IMR-90 (cell line): Measurements from ENCODE around the gene TUBGCP6. TPM values are rescaled to one million over a fixed set of nuclear protein-coding genes. Genes with fewer than 3 reads are reported as not detected.

ENCODE experiments used
- ATAC-seq: fragments of 200-7000 bp; cut with Tn5 transposase; 2 replicates; pipeline ENCODE4 v1.9.1; 2020; ENCODE audit warnings: low read depth, mild to moderate bottlenecking, moderate library complexity
- BruUV-seq: library from RNA; stranded (reverse); fragments of 400-500 nt; replicated peaks from 2 replicates; lab custom pipeline; 2021; lab: Mats Ljungman, UMichigan
- CTCF ChIA-PET: fragments of 300-600 bp; formaldehyde crosslinking; extraction: SDS; loops from one replicate; lab custom pipeline; 2021; ENCODE audit warnings: antibody characterized with exemption; lab: Yijun Ruan, JAX
- POLR2A ChIA-PET: fragments of 300-600 bp; sonication (Branson Sonifier 250); formaldehyde crosslinking; loops from one replicate; lab custom pipeline; 2022; ENCODE audit warnings: antibody characterized with exemption; ENCODE audit not compliant: unreplicated experiment; lab: Charles Lee
- DNase-seq: peaks from one replicate; pipeline ENCODE4 v3.0.0; 2013
- H2AFZ ChIP-seq: replicated peaks from 2 replicates; pipeline ENCODE3; 2013; ENCODE audit warnings: low read length, mild to moderate bottlenecking; ENCODE audit not compliant: poor library complexity
- H2AK5ac ChIP-seq: 2 replicates; pipeline ENCODE4 v1.6.1; 2013; ENCODE audit warnings: low read depth, low read length, inconsistent platforms
- H2AK9ac ChIP-seq: replicated peaks from 2 replicates; pipeline ENCODE3; 2013; ENCODE audit warnings: mild to moderate bottlenecking, low read depth, low read length, moderate library complexity; ENCODE audit not compliant: poor library complexity
- H2BK120ac ChIP-seq: 2 replicates; pipeline ENCODE4 v1.6.1; 2013; ENCODE audit warnings: low read depth, low read length, inconsistent platforms
- H2BK15ac ChIP-seq: 3 replicates; pipeline ENCODE4 v1.6.1; 2013; ENCODE audit warnings: low read depth, low read length, inconsistent platforms
- H2BK20ac ChIP-seq: 2 replicates; pipeline ENCODE4 v1.6.1; 2013; ENCODE audit warnings: low read depth, mild to moderate bottlenecking, inconsistent platforms, low read length, moderate library complexity
- H2BK5ac ChIP-seq: 2 replicates; pipeline ENCODE4 v1.6.1; 2013; ENCODE audit warnings: mild to moderate bottlenecking, low read depth, low read length, inconsistent platforms; ENCODE audit not compliant: poor library complexity, severe bottlenecking
- H3K14ac ChIP-seq: replicated peaks from 2 replicates; pipeline ENCODE4 v1.6.1; 2013; ENCODE audit warnings: low read depth, low read length, inconsistent platforms
- H3K18ac ChIP-seq: 2 replicates; pipeline ENCODE4 v1.6.1; 2013; ENCODE audit warnings: low read depth, low read length, control low read depth
- H3K23ac ChIP-seq: 2 replicates; pipeline ENCODE4 v1.6.1; 2013; ENCODE audit warnings: low read depth, low read length, inconsistent platforms
- H3K27ac ChIP-seq: 2 replicates; pipeline ENCODE4 v1.5.1; 2013; ENCODE audit warnings: mild to moderate bottlenecking, control low read depth, low read length; ENCODE audit not compliant: insufficient read depth
- H3K27me3 ChIP-seq: 2 replicates; pipeline ENCODE4 v1.6.1; 2013; ENCODE audit warnings: low read length; ENCODE audit not compliant: control insufficient read depth, insufficient read depth
- H3K36me3 ChIP-seq: 2 replicates; pipeline ENCODE4 v1.6.1; 2013; ENCODE audit warnings: low read length, mixed read lengths; ENCODE audit not compliant: control insufficient read depth, insufficient read depth
- H3K4ac ChIP-seq: 2 replicates; pipeline ENCODE4 v1.6.1; 2013; ENCODE audit warnings: low read depth, low read length, inconsistent platforms
- H3K4me1 ChIP-seq: 2 replicates; pipeline ENCODE4 v1.6.1; 2013; ENCODE audit warnings: low read length, mixed read lengths; ENCODE audit not compliant: control insufficient read depth, insufficient read depth
- H3K4me2 ChIP-seq: 2 replicates; pipeline ENCODE4 v1.6.1; 2013; ENCODE audit warnings: low read depth, mild to moderate bottlenecking, control low read depth, low read length, moderate library complexity
- H3K4me3 ChIP-seq: 2 replicates; pipeline ENCODE4 v1.5.1; 2013; ENCODE audit warnings: low read depth, mild to moderate bottlenecking, control low read depth, low read length, moderate library complexity; ENCODE audit not compliant: insufficient read depth
- H3K56ac ChIP-seq: 2 replicates; pipeline ENCODE4 v1.6.1; 2013; ENCODE audit warnings: low read length, inconsistent platforms; ENCODE audit not compliant: insufficient read depth; ENCODE audit errors: extremely low read depth
- H3K79me1 ChIP-seq, 2 experiments: 2 replicates each; pipeline ENCODE4 v1.6.1; 2013; ENCODE audit warnings: low read length in 2 of 2, inconsistent platforms in 1 of 2, low read depth in 1 of 2
- H3K9ac ChIP-seq: 2 replicates; pipeline ENCODE4 v1.6.1; 2013; ENCODE audit warnings: low read depth, low read length, control low read depth
- H3K9me1 ChIP-seq: 2 replicates; pipeline ENCODE4 v1.6.1; 2013; ENCODE audit warnings: low read length, inconsistent platforms; ENCODE audit not compliant: insufficient read depth
- H3K9me3 ChIP-seq: 2 replicates; pipeline ENCODE4 v1.6.1; 2013; ENCODE audit warnings: low read length; ENCODE audit not compliant: control insufficient read depth, insufficient read depth
- H4K20me1 ChIP-seq: 2 replicates; pipeline ENCODE4 v1.6.1; 2013; ENCODE audit warnings: low read length, inconsistent platforms; ENCODE audit not compliant: insufficient read depth
- H4K5ac ChIP-seq: 2 replicates; pipeline ENCODE4 v1.6.1; 2013; ENCODE audit warnings: mild to moderate bottlenecking, low read depth, low read length, control low read depth
- H4K8ac ChIP-seq, 2 experiments: 2 replicates each; pipeline ENCODE4 v1.6.1; 2013; ENCODE audit warnings: low read depth in 2 of 2, low read length in 2 of 2, control low read depth in 1 of 2, inconsistent platforms in 1 of 2
- H4K91ac ChIP-seq: 2 replicates; pipeline ENCODE4 v1.6.1; 2013; ENCODE audit warnings: low read depth, low read length, inconsistent platforms; ENCODE audit not compliant: insufficient read depth
- FOS ChIP-seq: fragments of 150-350 bp; IDR thresholded peaks from 2 replicates; pipeline ENCODE4 v1.6.1; 2016; ENCODE audit warnings: low read depth, low read length
- MAZ ChIP-seq: IDR thresholded peaks from 2 replicates; pipeline ENCODE4 v1.6.1; 2012; ENCODE audit warnings: low read depth, mild to moderate bottlenecking, low read length, improper control_type of control experiment, moderate library complexity, borderline replicate concordance
- SMC3 ChIP-seq: fragments of 150-350 bp; IDR thresholded peaks from 2 replicates; pipeline ENCODE4 v1.6.1; 2016; ENCODE audit warnings: low read depth, mild to moderate bottlenecking, antibody characterized with exemption, low read length, moderate library complexity
- WGBS, 2 experiments: methylation state at CpG; one replicate each; pipeline versions ENCODE4 v1.1.5 to v1.1.7; 2013; ENCODE audit warnings: missing lambda C conversion rate in 2 of 2; ENCODE audit not compliant: insufficient read length in 1 of 2; ENCODE audit errors: extremely low coverage in 2 of 2; 5-methylcytosine and 5-hydroxymethylcytosine counted together
- dilution Hi-C: fragments of 300-500 bp; cut with HindIII; formaldehyde crosslinking; loops from one replicate; pipeline ENCODE4 v1.14.3; 2018; ENCODE audit warnings: low sequenced_read_pairs; ENCODE audit not compliant: unreplicated experiment
- in situ Hi-C: fragments of 300-500 bp; cut with MboI; formaldehyde crosslinking; loops from 3 replicates; pipeline ENCODE4 v1.14.3; 2019; ENCODE audit warnings: low sequenced_read_pairs, inconsistent platforms, mixed read lengths
- intact Hi-C: fragments of 100-400 bp; cut with micrococcal nuclease; formaldehyde crosslinking; loops from 2 replicates; pipeline ENCODE4 v1.10.0; 2022
- polyA plus RNA-seq, 3 experiments: library from polyadenylated mRNA; depleted of rRNA; stranded (reverse); fragments of >200 nt; gene quantifications; 2 replicates each; pipeline ENCODE4 v1.2.3, GENCODE V29; 2012; ENCODE audit warnings: low replicate concordance in 1 of 3
- total RNA-seq: library from RNA; depleted of rRNA; stranded (reverse); fragments of >200 nt; gene quantifications from 2 replicates; pipeline ENCODE4 v1.2.3, GENCODE V29; 2012

Gene TUBGCP6
- total and polyA plus RNA-seq, 2 of the 4 experiments (the other 2 are of a cell fraction): 10.8 to 28.6 TPM

DNA sequence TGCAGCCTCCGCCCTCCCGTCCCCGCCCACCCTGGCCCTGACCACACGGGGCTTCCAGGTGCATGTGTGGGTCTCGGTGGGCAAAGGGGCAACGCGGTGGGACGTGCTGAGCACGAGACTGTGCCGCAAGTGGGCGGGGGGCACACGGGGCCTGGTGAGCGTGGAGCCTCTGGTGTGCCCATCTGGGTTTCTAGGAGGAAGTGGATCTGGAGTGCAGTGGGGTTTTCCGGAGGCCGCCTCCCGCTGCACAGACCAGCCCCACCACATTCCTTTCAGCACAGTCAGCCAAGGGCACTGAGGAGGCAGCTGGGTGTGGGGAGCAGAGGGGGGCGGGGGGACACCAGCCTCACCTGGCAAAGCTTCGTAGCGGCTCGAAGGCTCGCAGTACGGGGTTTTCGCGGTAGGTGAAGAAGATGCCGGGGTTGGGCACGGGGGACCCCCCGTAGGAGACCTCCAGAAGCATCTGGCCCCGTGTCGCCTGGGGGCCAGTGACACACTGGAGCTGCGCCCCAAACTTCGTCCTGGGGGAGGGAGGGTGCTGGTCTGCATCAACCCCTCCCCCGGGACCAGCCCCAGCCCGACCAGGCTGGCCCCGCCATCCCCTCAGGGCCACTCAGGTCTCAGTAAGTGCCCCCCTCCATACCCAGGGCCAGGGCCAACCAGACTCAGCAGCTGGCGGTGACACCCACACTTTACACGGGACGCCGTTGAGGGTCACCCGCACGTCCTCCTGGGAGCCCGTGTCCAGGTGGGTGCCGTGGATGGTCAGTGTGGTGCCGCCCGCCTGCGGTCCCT is 37.7 kb upstream of the TUBGCP6 start:
- in situ Hi-C loops (no loop called here), intact Hi-C loops (no loop called here), dilution Hi-C loops (no loop called here)
- peak overlapping the region; percentile 7 to 67; a peak in 1 of 4 replicates for H4K8ac ChIP-seq
- no peaks in the 10 kb centered on the region for H3K27me3 ChIP-seq
- 0 out of 2 replicates have a peak overlapping the region, but pooled peaks have one; percentile 41 for H4K5ac ChIP-seq
- H3K56ac ChIP-seq: no peak overlapping the region
- peak overlapping the region; percentile 74 for H2BK120ac ChIP-seq
- peaks cover 13 to 42% of the 10 kb centered on the region in 2 experiments; a peak in 3 of 4 replicates for H3K79me1 ChIP-seq
- no TSS peak for BruUV-seq
- peak overlapping the region; percentile 94 for H3K4ac ChIP-seq
- H3K9me3 ChIP-seq: no peaks in the 10 kb centered on the region
- H2BK5ac ChIP-seq: peak overlapping the region; percentile 99
- ChIA-PET CTCF (no interaction called here), POLR2A (no interaction called here)
- H2BK20ac ChIP-seq: peak overlapping the region; percentile 35; the same call in 1 of the 2 replicates
- peaks cover 89% of the 10 kb centered on the region for H3K36me3 ChIP-seq
- peaks cover 8% of the 10 kb centered on the region for H3K4me1 ChIP-seq
- H2AK5ac ChIP-seq: peak overlapping the region; percentile 90
- peak overlapping the region; percentile 79 for H4K91ac ChIP-seq
- no peak overlapping the region for H3K9ac ChIP-seq
- peak overlapping the region; percentile 74 for H3K27ac ChIP-seq
- peaks cover 46% of the 10 kb centered on the region for H4K20me1 ChIP-seq
- H3K23ac ChIP-seq: no peak overlapping the region
- H2BK15ac ChIP-seq: no peak overlapping the region; the same call in 2 of the 3 replicates
- H3K18ac ChIP-seq: no peak overlapping the region
- DNase-seq: peak; percentile 77
- H3K14ac ChIP-seq: peak overlapping the region; percentile 79
- peak overlapping the region; percentile 68 for H2AFZ ChIP-seq
- 95% methylated on average over 16 of the region's 45 CpGs; no CpG with 5 or more reads in 1 of the 2 experiments for WGBS, 2 experiments
- H3K9me1 ChIP-seq: no peaks in the 10 kb centered on the region
- H3K4me3 ChIP-seq: no peak overlapping the region
- peak; percentile 92 for ATAC-seq
- TF ChIP-seq SMC3 (no peak), MAZ (peak; percentile 84; the same call in 1 of the 2 replicates), FOS (peak; percentile 61; the same call in 1 of the 2 replicates)
- H3K4me2 ChIP-seq: no peak overlapping the region
- peak overlapping the region; percentile 94 for H2AK9ac ChIP-seq
